Right lobe of liver (tissue), 4 donors: ENCODE results near the gene TLE4.

Source experiments
- CTCF ChIP-seq, 4 donors: fragments of 200-600 bp in 3 of 4; fragments of 450-650 bp in 1 of 4; IDR thresholded peaks; one replicate each; pipeline versions ENCODE4 v1.5.1 to v1.8.0; 2016 to 2022; ENCODE audit warnings: antibody characterized with exemption in 4 of 4, mild to moderate bottlenecking in 2 of 4
- POLR2A ChIP-seq: fragments of 450-650 bp; IDR thresholded peaks from one replicate; pipeline ENCODE4 v1.6.1; 2017; ENCODE audit warnings: antibody characterized with exemption, mild to moderate bottlenecking
- donor health status: DM: no; HTN: no; CAD: no.
- donor health status: DM: no; HTN: no; CAD: no.
- donor health status: DM: no; HTN: yes; CAD: no.

GRCh38 chr9:79774356-79774755 lies 202.6 kb downstream of the TLE4 start:
- no peak for TF ChIP-seq CTCF (IDR thresholded peaks at IDR 0.05)
- TF ChIP-seq POLR2A, result no peak
